Breast epithelium (tissue), 3 donors: ENCODE data around the gene NEU2.

Source experiments
- CTCF ChIP-seq, 3 donors: fragments of 450-650 bp; IDR thresholded peaks; one replicate each; pipeline ENCODE4 v1.5.1; 2016 to 2017; ENCODE audit warnings: antibody characterized with exemption in 3 of 3, mild to moderate bottlenecking in 3 of 3, moderate library complexity in 3 of 3
- POLR2AphosphoS5 ChIP-seq, 3 donors: sonication (generic); formaldehyde crosslinking; IDR thresholded peaks; one replicate each; pipeline ENCODE4 v1.6.1; 2017; ENCODE audit warnings: antibody characterized with exemption in 3 of 3

- TF ChIP-seq CTCF (IDR thresholded peaks at IDR 0.05) (no peak), POLR2AphosphoS5 (IDR thresholded peaks at IDR 0.05) (no peak)
These were observed 30.9 kb downstream of the NEU2 start for GRCh38 chr2:233063269-233063975.
